Measurements from ENCODE around the gene VSX2. TPM values are rescaled to one million over a fixed set of nuclear protein-coding genes. Genes with fewer than 3 reads are reported as not detected.

The VSX2 gene
- total RNA-seq, 1 donor from 2014 or later, result not detected

DNA sequence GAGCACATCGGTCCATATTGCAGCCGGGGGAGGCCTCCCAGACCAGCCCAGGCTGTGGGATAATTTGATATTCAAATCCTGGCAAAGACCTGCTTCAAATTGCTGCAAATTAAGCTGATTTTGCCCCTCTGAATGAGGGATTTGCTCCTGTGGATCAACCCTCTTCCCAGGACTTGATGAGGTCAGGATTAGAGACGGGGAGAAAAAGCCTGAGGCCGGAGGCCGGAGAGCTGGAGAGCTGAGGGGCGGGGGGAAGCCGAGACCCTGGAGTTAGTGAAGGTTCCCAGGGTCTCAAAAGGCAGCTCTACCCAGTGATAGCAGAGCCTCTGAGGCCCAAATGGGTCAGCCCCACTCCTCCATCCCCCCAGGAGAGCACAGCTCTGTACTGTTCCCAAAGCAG lies 17.5 kb upstream of the VSX2 start:
- no peak for DNase-seq (ENCODE audit: low read depth)

- DNase-seq (ENCODE audit: low read depth), result no peak
Observed at GRCh38 chr14:74223016-74223415, 16.2 kb upstream of the VSX2 start.

GRCh38 chr14:74231784-74232183 lies 7.5 kb upstream of the VSX2 start:
- no peak for DNase-seq (ENCODE audit: low read depth)

- no peak for DNase-seq (ENCODE audit: low read depth)
Observed at GRCh38 chr14:74235017-74235416, 4.2 kb upstream of the VSX2 start.

DNA sequence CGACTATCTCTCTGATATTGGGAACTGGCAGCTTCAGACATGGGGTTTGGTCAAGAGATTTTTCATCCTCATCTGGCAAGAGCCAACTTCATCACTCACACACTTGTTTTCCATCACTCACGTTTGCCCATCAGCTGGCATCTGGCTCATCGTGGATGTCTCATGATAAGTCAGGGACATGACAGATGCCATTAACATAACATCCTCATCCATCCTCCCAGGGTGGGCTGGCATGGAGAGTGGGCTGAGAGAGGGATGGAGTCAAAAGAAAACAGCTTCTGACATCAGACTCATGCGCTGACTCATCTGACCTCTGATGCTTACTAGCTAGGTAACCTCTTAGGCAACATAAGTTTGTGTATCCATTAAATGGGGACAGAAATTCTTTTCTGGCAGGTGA lies 1.8 kb upstream of the VSX2 start:
- no peak for DNase-seq (ENCODE audit: low read depth)

- no peak for DNase-seq (ENCODE audit: low read depth)
Observed at GRCh38 chr14:74239848-74240793, 872 bp downstream of the VSX2 start.

DNA sequence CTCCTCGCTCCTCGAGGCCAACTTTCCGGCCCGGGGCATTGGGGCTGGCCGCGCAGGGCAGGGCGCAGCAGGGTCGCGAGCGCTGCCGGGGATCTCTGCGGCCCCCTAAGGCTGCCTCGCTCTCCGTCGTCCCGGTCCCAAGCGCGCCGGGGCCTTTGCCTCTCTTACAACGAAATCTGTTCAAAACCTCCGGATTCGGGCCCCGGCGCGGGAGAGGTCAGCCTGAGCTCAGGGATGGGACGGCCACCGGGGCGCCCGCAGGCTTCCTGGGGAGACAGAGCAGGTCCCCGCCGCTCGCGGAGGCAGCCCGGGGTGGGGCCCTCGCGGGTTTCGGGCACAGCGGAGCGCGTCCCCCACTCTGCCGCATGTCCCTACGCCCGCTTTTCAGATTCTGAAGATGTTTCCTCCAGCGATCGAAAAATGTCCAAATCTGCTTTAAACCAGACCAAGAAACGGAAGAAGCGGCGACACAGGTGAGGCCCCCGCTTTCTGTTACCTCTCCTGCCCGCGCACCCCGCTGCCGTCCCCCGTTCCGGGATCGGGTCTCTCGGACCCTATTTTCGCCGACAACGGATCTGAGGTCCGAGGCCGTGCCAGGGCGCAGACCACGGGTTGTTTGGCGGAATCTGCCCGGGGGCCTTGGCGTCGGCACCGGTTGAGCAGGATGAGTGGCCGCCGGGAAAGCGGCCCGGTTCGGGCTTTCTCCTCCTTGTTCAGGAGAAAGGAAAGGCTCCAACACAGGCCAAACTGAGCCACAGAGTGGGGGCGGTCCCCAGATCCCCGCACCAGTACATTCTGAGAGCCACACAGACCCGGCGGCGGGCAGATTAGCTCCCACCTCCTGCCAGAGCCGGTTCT lies 1.8 kb downstream of the VSX2 start:
- DNase-seq (ENCODE audit: low read depth), result no peak

DNA sequence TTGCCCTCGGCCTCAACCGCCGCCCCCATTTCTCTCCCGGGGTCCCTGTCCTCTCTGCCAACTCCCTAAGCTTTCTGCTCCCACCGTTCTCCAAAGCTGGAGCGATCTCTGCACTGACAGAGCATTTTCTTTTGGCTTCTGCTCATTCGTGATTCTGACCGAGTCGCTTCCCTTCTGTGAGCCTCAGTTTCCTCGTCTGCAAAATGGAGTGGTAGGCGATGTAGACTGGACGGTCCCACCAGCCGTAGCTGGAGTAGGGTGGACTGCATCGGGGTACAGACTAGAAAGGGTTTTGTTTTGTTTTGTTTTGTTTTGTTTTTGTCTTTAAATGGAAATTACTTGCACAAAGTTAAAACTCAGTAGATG lies 2.4 kb downstream of the VSX2 start:
- no peak for DNase-seq (ENCODE audit: low read depth)

- no peak for DNase-seq (ENCODE audit: low read depth)
Observed at GRCh38 chr14:74242021-74242779, 3.0 kb downstream of the VSX2 start.

DNA sequence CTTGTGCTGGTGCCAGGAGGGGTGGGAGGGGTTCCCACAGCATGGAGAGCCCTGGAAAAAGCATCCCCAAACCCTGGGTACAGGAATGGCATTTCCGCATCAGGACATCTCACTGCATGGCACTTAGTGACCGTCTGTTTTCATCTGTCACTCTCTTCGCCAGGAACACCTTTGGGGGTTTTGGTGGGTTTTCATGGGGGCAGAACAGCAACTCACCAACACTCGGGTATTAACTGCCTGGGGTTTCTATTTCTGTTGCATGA lies 3.5 kb downstream of the VSX2 start:
- no peak for DNase-seq (ENCODE audit: low read depth)

GRCh38 chr14:74243051-74243450 lies 3.8 kb downstream of the VSX2 start:
- no peak for DNase-seq (ENCODE audit: low read depth)

DNA sequence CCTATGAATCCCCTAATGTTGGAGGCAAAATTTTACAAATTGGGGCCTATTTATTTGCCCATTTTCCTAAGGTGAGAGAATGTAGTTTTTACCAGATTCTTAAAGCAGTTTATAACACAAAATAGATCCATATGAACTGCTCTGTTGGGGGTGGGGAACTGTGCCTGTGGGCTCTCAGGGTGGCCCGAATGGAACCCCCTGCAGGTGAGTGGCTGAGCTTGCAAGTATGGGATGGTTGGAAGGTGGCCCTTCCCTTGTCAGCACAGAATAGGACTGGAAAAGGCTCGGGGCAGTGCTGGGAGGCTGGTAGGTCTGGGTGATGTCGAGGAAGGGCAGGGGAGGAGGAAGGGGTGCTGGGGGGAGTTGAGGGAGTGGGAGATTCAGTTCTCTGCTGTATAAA lies 4.9 kb downstream of the VSX2 start:
- DNase-seq (ENCODE audit: low read depth), result no peak

GRCh38 chr14:74245292-74245691 lies 6.0 kb downstream of the VSX2 start:
- no peak for DNase-seq (ENCODE audit: low read depth)

DNA sequence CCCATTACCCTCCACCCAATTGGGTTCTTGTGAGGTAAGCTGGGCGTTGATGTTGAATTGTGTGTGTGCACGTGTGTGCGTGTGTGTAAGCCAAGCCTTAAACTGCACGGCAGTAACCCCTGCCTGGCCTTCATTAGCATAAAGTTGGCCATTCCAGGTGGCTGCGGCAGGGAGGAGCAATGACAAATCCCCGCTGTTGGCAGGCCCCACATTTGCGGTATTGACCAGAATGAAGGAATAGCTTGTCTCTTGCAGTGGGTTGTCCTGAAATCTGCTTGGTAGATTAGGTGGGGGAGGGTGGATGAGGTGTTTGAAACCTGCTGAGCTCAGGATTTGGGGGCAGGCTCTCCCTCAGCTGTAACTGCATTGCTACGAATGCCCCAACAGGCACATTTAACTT lies 7.3 kb downstream of the VSX2 start:
- no peak for DNase-seq (ENCODE audit: low read depth)

DNA sequence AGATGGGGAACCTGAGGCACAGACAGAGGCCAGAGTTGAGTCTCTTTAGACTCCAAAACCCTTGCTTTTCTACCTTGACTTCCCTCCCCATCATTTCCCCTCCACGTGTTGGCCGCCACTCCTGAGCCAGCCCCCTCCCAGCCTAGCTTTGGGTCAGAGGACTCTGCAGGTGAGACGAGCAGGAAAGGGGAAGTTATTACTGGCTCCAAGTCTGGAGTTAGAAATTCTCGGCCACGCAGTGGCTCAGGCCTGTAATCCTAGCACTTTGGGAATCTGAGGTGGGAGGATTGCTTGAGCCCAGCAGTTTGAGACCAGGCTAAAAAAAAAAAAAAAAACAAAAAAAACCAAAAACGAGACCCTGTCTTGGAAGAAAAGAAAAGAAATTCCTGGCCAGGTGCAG lies 8.8 kb downstream of the VSX2 start:
- DNase-seq (ENCODE audit: low read depth), result no peak

- no peak for DNase-seq (ENCODE audit: low read depth)
Observed at GRCh38 chr14:74249433-74250375, 10.5 kb downstream of the VSX2 start.

GRCh38 chr14:74255281-74255680 lies 16.0 kb downstream of the VSX2 start:
- DNase-seq (ENCODE audit: low read depth), result peak; percentile 41

- DNase-seq (ENCODE audit: low read depth), result peak; percentile 33
Observed at GRCh38 chr14:74257078-74257940, 18.1 kb downstream of the VSX2 start.

DNA sequence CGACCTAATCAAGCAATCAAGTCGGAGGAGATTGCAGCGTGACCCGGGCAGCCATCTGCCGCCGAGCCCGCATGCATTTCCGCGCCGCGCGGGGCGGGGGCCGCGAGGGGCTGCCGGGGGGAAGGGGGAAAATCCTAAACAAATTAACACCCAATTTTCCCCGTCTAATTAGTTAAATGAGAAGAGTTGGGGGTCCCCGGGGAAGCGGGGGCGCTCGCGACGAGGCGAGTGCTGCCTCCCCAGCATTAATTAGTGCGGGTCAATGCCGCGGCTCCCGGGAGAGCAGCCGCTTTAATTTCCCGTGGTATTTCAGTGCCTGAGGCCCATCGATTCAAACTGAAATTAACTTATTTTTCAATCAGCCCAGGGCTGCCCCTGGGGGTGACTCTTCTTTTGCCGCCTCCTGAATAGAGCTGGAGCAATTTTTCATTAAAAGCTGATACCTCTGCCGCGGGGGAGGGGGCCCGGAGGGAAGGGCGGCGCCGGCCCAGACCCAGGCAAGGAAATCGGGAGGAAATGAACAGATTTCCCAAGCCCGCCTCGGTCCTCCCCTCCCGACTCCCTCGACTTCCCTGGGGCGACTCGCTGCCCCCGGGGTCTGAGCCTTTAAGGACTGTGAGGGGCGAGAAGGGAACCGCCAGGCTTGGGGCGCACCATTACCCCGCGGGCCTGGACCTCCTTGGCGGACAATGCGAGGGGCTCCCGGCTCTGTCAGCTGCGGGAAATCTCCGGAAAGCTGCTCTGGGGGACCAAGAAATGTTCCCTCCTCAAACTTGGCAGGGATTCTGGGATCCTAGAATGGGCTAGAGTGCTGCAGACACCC lies 18.9 kb downstream of the VSX2 start:
- DNase-seq (ENCODE audit: low read depth), result no peak
